Vagina (tissue), 2 donors: ENCODE data around the gene LYL1.

ENCODE experiments used
- POLR2A ChIP-seq, 2 donors: fragments of 450-650 bp; IDR thresholded peaks; one replicate each; pipeline ENCODE4 v1.6.1; 2017; ENCODE audit warnings: antibody characterized with exemption in 2 of 2, mild to moderate bottlenecking in 2 of 2, moderate library complexity in 2 of 2
- TF ChIP-seq, protein P1 (sequence below), 3 experiments: fragments of 450-650 bp in 2 of 3; fragments of 200-600 bp in 1 of 3; sonication (generic) in 1 of 3; IDR thresholded peaks; one replicate each; pipeline ENCODE4 v1.5.1; 2017 to 2019; ENCODE audit warnings: antibody characterized with exemption in 3 of 3, mild to moderate bottlenecking in 2 of 3, moderate library complexity in 2 of 3

DNA sequence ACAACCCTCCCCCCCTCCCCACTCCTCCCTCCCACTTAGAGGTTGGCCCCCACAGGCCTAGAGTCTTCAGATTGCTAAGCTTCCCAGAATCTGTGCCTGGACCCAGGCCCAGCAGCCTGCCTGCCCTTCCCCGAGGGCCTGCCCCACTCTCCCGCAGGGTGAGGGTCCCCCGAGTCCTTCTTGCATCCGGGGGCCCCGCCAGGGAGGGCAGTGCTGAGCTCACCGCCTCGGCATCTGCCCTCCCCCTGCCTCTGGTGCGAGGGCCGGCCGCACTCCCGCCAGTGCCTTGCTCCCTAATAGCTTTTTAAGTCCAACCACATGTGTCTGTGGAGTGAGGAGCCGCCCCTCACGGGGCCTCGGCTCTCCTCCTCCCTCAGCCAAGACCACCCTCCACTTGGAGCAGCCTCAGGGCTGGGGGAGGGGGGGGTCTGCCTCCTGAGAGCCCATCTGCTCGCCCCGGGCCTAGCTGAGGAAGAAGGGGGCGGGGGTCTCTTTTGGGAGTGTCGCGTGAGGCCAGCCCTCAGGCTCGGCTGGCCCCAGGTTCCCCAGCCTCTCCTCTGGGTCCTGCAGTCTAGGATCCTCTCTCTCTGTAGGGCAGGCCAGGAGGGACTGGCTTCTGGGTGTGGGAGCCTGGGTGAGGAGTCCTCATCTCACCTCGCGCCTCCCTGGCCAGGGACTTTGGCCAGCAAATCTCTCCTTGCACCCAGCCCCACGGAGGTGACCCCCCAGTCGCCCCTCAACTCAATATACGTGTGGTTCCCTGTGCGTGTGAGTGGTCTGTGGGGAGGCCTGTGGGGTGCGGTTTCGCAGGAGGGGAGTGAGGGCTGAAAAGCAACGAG, 47.2 kb downstream of the LYL1 start:
- TF ChIP-seq, protein P1, sequence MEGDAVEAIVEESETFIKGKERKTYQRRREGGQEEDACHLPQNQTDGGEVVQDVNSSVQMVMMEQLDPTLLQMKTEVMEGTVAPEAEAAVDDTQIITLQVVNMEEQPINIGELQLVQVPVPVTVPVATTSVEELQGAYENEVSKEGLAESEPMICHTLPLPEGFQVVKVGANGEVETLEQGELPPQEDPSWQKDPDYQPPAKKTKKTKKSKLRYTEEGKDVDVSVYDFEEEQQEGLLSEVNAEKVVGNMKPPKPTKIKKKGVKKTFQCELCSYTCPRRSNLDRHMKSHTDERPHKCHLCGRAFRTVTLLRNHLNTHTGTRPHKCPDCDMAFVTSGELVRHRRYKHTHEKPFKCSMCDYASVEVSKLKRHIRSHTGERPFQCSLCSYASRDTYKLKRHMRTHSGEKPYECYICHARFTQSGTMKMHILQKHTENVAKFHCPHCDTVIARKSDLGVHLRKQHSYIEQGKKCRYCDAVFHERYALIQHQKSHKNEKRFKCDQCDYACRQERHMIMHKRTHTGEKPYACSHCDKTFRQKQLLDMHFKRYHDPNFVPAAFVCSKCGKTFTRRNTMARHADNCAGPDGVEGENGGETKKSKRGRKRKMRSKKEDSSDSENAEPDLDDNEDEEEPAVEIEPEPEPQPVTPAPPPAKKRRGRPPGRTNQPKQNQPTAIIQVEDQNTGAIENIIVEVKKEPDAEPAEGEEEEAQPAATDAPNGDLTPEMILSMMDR (IDR thresholded peaks at IDR 0.05): no peak
- peak in 1 of 2 donors; percentile 45 for TF ChIP-seq POLR2A (IDR thresholded peaks at IDR 0.05)
